ENCODE data around the gene ARHGEF17. TPM values are rescaled to one million over a fixed set of nuclear protein-coding genes. Genes with fewer than 3 reads are reported as not detected.
"Not testable (repeated sequence)": the region's sequence is repeated elsewhere in the genome, so short reads cannot be mapped to it uniquely, and the experiment has no call there.

The ARHGEF17 gene
- total RNA-seq, 1 donor from 2014 or later, result 193 TPM

DNA sequence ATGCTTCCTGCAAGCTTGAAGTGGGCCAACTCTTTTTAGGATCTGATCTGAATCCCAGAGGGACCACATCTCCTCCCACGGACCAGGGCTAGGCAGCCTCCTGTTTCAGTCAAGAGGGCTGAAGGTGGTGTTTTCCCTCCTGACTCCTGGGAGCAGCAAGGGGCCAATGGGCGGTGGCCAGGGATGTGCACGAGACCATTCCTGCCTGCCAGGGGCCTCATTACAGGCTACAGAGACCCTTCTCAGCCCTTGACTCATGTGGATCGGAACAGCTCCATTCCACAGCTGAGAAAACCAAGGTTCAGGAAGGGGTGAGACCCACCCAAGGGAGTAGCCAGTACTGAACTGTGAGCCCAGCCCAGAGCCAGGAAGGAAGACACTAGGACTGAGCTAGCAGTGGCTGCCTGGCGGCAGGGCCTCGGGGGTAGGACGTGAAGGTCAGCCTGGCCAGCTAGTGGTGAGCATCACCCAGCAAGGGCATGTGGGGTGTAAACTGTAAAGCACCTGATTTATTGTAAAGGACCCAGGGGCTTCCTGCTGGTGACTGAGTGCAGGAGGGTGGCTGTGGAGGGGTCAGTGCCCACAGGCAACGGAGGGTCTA, 39.3 kb upstream of the ARHGEF17 start:
- H3K4me3 ChIP-seq, result no peak overlapping the region
- H3K4me1 ChIP-seq, result peaks cover 19 to 21% of the 10 kb centered on the region in 2 donors
- no peaks in the 10 kb centered on the region for H3K36me3 ChIP-seq
- intact Hi-C loops (cut with DNase I), result no loop called here
- DNase-seq (ENCODE audit: low spot score in 2 of 2), result peak in 1 of 2 donors; percentile 59
- H3K27ac ChIP-seq, result no peak overlapping the region
- no peaks in the 10 kb centered on the region for H3K9me3 ChIP-seq
- TF ChIP-seq, protein P1, sequence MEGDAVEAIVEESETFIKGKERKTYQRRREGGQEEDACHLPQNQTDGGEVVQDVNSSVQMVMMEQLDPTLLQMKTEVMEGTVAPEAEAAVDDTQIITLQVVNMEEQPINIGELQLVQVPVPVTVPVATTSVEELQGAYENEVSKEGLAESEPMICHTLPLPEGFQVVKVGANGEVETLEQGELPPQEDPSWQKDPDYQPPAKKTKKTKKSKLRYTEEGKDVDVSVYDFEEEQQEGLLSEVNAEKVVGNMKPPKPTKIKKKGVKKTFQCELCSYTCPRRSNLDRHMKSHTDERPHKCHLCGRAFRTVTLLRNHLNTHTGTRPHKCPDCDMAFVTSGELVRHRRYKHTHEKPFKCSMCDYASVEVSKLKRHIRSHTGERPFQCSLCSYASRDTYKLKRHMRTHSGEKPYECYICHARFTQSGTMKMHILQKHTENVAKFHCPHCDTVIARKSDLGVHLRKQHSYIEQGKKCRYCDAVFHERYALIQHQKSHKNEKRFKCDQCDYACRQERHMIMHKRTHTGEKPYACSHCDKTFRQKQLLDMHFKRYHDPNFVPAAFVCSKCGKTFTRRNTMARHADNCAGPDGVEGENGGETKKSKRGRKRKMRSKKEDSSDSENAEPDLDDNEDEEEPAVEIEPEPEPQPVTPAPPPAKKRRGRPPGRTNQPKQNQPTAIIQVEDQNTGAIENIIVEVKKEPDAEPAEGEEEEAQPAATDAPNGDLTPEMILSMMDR (IDR thresholded peaks at IDR 0.05), result no peak
- no peaks in the 10 kb centered on the region for H3K27me3 ChIP-seq

DNA sequence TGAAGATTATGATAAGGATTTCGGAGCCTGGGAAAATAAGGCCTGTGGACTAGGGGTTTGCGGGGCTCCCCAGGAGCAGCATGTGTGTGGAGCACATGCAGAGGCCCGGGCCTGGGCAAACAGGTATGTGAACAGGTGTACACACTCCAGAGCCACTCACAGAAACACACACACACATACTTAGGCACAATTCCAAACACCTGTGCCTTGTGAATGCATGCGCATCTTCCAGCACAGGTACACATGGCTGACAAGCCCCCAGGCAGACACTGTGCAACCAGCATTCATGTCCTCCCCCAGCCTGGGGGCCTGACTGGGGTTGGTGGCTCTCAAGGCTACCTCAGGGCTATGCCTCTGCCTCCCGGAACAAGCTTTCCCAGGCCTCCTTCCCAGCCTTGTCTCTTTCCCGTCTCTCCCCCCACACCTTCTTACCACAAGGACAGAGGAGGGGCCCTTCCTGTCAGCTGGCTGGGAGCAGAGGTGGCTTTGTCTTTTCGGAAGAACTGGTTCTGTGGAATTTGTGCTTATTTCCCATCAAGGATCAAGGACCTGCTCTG, 38.5 kb upstream of the ARHGEF17 start:
- Histone ChIP-seq H3K4me1 (peaks cover 16 to 18% of the 10 kb centered on the region in 2 donors), H3K4me3 (no peak overlapping the region), H3K36me3 (no peaks in the 10 kb centered on the region), H3K27me3 (no peaks in the 10 kb centered on the region), H3K27ac (no peak overlapping the region), H3K9me3 (no peaks in the 10 kb centered on the region)
- intact Hi-C loops (cut with DNase I), result no loop called here
- peak in 1 of 2 donors; percentile 58 for DNase-seq (ENCODE audit: low spot score in 2 of 2)
- TF ChIP-seq, protein P1 (IDR thresholded peaks at IDR 0.05), result no peak

DNA sequence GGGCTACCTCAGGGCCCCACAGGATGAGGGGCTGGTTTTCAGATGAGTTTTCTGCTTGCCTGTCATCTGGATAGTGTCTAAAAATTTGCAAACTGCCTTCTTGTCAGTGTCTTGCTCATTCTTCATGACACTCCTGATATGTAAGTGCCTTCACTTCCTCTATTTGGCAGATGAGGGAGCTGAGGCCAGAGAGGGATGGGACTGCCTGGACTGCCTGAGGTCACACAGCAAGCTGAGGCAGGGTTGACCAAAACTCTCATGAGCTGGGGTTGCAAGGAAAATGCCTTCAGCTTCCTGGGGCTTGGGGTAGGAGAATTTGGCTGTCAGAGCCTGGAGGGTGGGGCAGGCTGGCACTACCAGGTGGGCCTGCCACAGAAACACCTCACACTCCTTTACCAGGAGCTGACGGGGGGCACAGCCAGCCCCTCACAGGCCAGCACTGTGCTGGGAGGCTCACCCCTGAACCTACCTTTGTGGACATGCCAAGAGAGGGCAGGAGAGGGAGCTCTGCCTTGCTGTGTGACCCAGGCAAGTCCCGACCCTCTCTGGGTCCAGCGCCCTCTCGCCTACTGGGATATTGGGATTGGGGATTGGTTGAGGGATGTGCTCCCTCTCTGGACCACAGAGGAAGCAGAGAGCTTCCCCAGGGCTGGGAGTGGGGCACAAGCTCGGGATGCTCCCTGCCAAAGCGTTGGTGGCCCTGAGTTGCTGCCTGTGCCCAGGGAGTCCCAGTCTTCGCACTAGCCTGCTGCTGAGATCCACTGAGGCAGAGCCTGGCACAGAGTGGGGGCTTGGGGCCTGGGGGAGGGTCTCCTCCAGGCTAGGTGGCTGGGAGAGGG, 37.8 kb upstream of the ARHGEF17 start:
- no peak overlapping the region for H3K4me3 ChIP-seq
- H3K9me3 ChIP-seq, result no peaks in the 10 kb centered on the region
- no peaks in the 10 kb centered on the region for H3K36me3 ChIP-seq
- intact Hi-C loops (cut with DNase I), result no loop called here
- peak in 1 of 2 donors; percentile 54 for DNase-seq (ENCODE audit: low spot score in 2 of 2)
- H3K4me1 ChIP-seq, result peaks cover 13 to 17% of the 10 kb centered on the region in 2 donors
- no peak overlapping the region for H3K27ac ChIP-seq
- no peaks in the 10 kb centered on the region for H3K27me3 ChIP-seq
- TF ChIP-seq, protein P1 (IDR thresholded peaks at IDR 0.05), result no peak

DNA sequence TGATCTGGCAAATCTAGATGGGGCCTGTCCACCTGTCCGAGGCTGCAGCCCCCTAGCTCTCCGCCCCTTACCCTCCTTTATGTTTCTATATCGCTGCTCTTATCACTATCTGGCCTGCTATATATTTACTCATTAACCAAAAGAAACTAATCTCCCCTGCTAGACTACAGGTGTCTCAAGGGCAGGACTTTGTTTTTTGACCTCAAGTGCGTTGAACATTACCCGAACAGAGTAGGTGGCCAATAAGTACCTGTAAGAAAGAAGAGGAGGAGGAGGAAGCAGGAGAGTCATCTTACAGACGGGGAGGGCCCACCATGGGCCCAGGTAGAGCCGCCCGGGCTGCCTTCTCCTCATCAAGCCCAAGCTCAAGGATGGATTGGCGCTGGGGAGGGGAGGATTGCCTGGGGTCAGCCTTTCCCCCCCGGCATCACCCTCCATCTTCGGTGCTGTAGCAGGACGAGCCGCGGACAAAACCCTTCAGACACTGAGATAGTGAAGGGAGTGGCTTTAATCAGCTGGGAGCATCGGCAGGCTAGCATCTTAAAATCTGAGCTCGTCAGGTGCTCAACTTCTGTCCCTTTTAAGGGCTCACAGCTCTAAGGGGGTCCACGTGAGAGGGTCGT, 37.1 kb upstream of the ARHGEF17 start:
- TF ChIP-seq, protein P1 (IDR thresholded peaks at IDR 0.05), result no peak
- Histone ChIP-seq H3K4me3 (no peak overlapping the region), H3K36me3 (no peaks in the 10 kb centered on the region), H3K27me3 (no peaks in the 10 kb centered on the region), H3K9me3 (no peaks in the 10 kb centered on the region), H3K4me1 (peaks cover 11 to 12% of the 10 kb centered on the region in 2 donors), H3K27ac (no peak overlapping the region)
- DNase-seq (ENCODE audit: low spot score in 2 of 2), result no peak
- intact Hi-C loops (cut with DNase I), result no loop called here

DNA sequence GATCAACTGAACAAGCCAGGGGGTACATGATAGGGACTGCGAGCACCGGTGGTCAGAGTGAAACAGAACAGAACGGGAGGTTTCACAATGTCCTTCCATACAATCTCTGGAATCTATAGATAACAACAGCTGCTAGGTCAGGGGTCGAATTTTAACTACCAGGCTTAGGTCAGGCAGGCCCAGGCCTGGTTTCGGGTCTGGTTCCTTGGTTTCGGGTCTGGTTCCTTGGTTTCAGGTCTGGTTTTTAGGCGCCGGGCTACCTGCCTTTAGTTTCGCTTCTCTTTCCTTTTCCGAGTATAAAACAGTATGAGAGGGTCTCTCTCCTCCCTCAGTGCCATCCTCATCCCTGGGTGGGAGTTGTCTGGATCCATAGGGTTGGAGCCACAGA, 36.6 kb upstream of the ARHGEF17 start:
- H3K9me3 ChIP-seq; H3K4me3 ChIP-seq; H3K27me3 ChIP-seq; H3K36me3 ChIP-seq; H3K4me1 ChIP-seq; intact Hi-C loops (cut with DNase I); H3K27ac ChIP-seq: not testable (repeated sequence)
- peak in 1 of 2 donors; percentile 41 for DNase-seq (ENCODE audit: low spot score in 2 of 2)

Data from ascending aorta (tissue), 2 donors.